HuH-7.5 (cell line): ENCODE measurements around the gene WASHC3.

Experiments used
- DNase-seq: peaks from one replicate; pipeline ENCODE4 v3.0.0; 2011; ENCODE audit warnings: low spot score

WASHC3 gene

GRCh38 chr12:101967506-101967905 is 94.3 kb downstream of the WASHC3 start:
- no peak for DNase-seq

GRCh38 chr12:101966496-101966895 is 95.3 kb downstream of the WASHC3 start:
- DNase-seq, result no peak

DNA sequence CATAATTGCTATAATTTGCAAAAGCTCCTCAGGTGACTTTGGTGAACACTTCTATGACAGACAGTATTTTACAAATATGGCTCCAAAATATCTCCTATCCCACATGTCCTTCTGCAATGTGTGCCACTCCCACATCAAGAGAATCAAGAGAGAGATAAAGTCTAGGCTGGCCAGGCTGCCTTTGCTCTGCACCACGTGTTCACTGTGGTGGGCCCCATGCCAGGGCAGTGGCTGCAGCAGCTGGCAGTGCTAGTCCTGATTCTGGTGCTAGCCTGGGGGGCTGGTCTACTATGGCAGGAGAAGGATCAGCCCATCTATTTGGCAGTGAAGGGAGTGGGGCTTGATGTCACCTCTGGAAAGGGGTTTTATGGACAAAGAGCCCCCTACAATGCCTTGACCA is 98.1 kb downstream of the WASHC3 start:
- no peak for DNase-seq
